Lower lobe of right lung (tissue), 2 donors: ENCODE results near the gene ZNF598. TPM values are rescaled to one million over a fixed set of nuclear protein-coding genes. Genes with fewer than 3 reads are reported as not detected.

ENCODE experiments used
- ATAC-seq, 2 donors: fragments of 200-7000 bp; cut with Tn5 transposase; one replicate each; pipeline ENCODE4 v1.9.1; 2020 to 2022; ENCODE audit warnings: mild to moderate bottlenecking in 2 of 2, moderate library complexity in 2 of 2
- DNase-seq: peaks from one replicate; pipeline ENCODE4 v3.0.0-alpha.2; 2020
- H3K27ac ChIP-seq: fragments of 200-600 bp; one replicate; pipeline ENCODE4 v1.8.0; 2022
- H3K27me3 ChIP-seq: fragments of 200-600 bp; one replicate; pipeline ENCODE4 v1.8.0; 2022; ENCODE audit warnings: low read depth
- H3K36me3 ChIP-seq: fragments of 200-600 bp; one replicate; pipeline ENCODE4 v1.8.0; 2022; ENCODE audit warnings: mild to moderate bottlenecking
- H3K4me1 ChIP-seq: fragments of 200-600 bp; one replicate; pipeline ENCODE4 v1.8.0; 2022
- H3K4me3 ChIP-seq: fragments of 200-600 bp; one replicate; pipeline ENCODE4 v1.8.0; 2022; ENCODE audit warnings: mild to moderate bottlenecking
- H3K9me3 ChIP-seq: fragments of 200-600 bp; one replicate; pipeline ENCODE4 v1.8.0; 2022
- intact Hi-C: fragments of 100-400 bp; cut with DNase I; formaldehyde crosslinking; loops from one replicate; pipeline ENCODE4 v1.11.0; 2022
- total RNA-seq: library from RNA; stranded (reverse); fragmentation: NEBNext Ultra II Directional; extraction: Animal tissue kit (Norgen Biotek cat#: 25700); gene quantifications from one replicate; pipeline ENCODE4 v1.2.1, GENCODE V29; 2021
- TF ChIP-seq, protein P1 (sequence below): fragments of 200-600 bp; IDR thresholded peaks from one replicate; pipeline ENCODE4 v1.8.0; 2022; ENCODE audit warnings: antibody characterized with exemption, mild to moderate bottlenecking
- donor health status: DM: no; HTN: yes; CAD: no; lungs with severe emphysema.

Gene ZNF598
- total RNA-seq, 1 donor from 2014 or later, result 27.2 TPM

DNA sequence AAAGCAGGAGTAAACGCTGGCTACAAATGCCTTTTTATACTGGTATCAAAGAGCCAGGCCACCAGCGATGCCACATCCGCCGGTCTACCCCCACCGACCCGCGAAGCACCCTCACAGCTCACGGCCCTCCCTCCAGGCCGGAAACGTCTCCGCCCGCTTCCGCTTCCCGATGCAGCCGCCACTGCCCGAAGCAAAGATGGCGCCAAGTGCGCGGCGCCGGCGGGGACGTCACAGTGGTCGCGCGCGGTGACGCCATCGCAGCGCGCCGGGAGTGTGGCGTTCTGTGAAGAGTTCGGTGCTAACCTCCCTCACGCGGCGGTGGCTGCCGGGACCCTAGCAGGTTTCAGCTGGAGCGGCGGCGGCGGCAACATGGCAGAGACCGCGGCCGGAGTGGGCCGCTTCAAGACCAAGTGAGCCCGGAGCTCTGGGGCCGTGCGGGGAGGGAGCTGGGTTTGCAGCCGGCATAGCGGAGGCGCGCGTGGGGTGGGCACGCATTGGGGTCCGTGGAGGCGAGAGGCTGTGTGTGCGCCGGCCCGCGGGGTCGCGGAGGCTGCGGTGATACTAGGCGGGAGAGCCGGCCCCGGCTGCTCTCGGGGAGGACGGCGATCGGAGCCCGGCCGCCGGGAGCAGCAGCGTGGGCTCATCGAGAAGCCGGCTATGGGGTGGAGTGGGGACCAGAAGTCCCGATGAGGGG lies 37.7 kb downstream of the ZNF598 start, which contains the start of gene TBL3:
TBL3 (plus strand) TSS at position 258 of the 694 bp plus-strand sequence; CDS start at position 370, 112 bp downstream.
- TF ChIP-seq, protein P1, sequence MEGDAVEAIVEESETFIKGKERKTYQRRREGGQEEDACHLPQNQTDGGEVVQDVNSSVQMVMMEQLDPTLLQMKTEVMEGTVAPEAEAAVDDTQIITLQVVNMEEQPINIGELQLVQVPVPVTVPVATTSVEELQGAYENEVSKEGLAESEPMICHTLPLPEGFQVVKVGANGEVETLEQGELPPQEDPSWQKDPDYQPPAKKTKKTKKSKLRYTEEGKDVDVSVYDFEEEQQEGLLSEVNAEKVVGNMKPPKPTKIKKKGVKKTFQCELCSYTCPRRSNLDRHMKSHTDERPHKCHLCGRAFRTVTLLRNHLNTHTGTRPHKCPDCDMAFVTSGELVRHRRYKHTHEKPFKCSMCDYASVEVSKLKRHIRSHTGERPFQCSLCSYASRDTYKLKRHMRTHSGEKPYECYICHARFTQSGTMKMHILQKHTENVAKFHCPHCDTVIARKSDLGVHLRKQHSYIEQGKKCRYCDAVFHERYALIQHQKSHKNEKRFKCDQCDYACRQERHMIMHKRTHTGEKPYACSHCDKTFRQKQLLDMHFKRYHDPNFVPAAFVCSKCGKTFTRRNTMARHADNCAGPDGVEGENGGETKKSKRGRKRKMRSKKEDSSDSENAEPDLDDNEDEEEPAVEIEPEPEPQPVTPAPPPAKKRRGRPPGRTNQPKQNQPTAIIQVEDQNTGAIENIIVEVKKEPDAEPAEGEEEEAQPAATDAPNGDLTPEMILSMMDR, result no peak
- intact Hi-C loops, result no loop called here
- no peaks in the 10 kb centered on the region for H3K27me3 ChIP-seq
- H3K36me3 ChIP-seq, result peaks cover 30% of the 10 kb centered on the region
- H3K9me3 ChIP-seq, result no peaks in the 10 kb centered on the region
- DNase-seq (peak; percentile 95), ATAC-seq (peak; percentile 96 to 97)
- H3K4me3 ChIP-seq, result peak within 1 kb of the TSS; percentile 100
- H3K27ac ChIP-seq, result peak within 1 kb of the TSS; percentile 93
- peaks cover 27% of the 10 kb centered on the region for H3K4me1 ChIP-seq

DNA sequence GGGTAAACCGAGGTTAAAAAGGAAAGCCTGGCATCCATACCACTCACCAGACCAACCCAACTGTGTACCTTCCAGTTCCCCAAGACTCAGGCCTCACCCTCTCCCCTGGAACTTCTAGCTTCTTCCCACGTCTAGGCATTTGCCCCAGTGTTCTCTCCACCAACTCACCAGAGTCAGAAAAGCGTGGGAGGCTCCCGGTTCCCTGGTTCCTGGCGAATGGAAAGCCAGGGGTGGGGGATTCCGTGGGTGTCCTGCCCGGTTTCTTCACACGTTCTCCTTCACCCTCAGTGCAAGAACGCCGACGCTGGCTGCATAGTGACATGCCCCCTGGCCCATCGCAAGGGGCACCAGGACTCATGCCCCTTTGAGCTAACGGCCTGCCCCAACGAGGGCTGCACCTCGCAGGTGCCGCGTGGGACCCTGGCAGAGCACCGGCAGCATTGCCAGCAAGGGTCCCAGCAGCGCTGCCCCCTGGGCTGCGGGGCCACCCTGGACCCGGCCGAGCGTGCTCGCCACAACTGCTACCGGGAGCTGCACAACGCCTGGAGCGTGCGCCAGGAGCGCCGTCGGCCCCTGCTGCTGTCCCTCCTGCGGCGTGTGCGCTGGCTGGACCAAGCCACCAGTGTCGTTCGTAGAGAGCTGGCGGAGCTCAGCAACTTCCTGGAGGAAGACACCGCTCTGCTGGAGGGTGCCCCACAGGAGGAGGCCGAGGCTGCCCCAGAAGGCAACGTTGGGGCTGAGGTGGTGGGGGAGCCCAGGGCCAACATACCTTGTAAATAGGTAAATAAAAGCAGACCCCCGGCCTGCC lies 41.3 kb downstream of the ZNF598 start:
- TF ChIP-seq, protein P1, result no peak
- intact Hi-C loops, result no loop called here
- DNase-seq (no peak), ATAC-seq (no peak)
- no peaks in the 10 kb centered on the region for H3K27me3 ChIP-seq
- peaks cover 1% of the 10 kb centered on the region for H3K36me3 ChIP-seq
- no peak overlapping the region for H3K27ac ChIP-seq
- peaks cover 39% of the 10 kb centered on the region for H3K4me1 ChIP-seq
- no peaks in the 10 kb centered on the region for H3K9me3 ChIP-seq
- H3K4me3 ChIP-seq, result no peak overlapping the region

DNA sequence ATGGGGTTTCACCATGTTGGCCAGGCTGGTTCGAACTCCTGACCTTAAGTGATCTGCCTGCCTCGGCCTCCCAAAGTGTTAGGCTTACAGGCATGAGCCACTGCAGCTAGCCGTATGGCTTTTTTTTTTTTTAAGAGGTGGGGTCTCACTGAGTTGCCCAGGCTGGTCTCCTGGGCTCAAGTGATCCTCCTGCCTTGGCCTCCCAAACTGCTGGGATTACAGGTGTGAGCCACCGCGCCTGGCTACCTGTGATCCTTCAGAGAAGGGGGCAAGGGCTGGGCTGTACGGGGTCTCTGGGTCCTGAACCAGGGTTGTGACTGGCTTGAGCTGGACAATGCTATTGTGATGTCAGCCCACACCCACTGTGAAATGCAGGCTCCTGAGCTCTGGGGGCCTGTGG lies 43.2 kb downstream of the ZNF598 start, which contains the start of gene RNF151:
RNF151 (plus strand) TSS at position 397 of the 400 bp plus-strand sequence. CDS start 26 bp downstream, outside the sequence.
- intact Hi-C loops, result no loop called here
- no peaks in the 10 kb centered on the region for H3K27me3 ChIP-seq
- H3K27ac ChIP-seq, result peak within 1 kb of the TSS; percentile 98
- TF ChIP-seq, protein P1, result no peak
- DNase-seq (no peak), ATAC-seq (no peak)
- H3K9me3 ChIP-seq, result no peaks in the 10 kb centered on the region
- peaks cover 35% of the 10 kb centered on the region for H3K4me1 ChIP-seq
- peak within 1 kb of the TSS; percentile 92 for H3K4me3 ChIP-seq
- H3K36me3 ChIP-seq, result peaks cover 20% of the 10 kb centered on the region

DNA sequence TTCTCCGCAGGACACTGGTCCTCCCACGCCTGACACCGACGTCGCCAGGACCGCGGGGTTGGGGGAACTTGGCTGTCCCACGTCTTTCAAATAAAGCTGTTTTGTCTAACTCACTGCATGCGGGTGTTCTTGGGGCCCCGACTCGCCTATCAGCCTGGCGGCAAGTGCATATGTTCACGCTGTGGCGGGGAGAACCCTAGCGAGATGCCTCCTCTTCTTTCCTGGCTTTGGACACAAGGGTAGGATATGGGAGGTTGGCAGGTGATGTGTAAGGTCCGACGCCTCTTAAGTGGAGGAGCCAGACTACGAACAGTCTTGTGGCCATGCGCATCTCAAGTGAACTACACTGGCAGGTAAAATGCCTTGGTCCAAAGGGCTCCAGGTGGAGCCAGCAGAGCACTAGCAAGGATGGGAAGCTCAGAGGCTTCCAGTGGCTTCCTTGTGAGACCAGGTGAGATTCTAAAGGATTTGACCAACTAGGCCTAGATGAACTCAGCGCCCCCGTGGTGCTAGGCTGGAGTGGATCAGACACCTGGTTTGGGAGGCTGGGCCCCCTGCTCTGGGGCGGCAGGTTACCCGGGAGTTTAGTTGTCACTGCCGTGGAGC lies 44.1 kb downstream of the ZNF598 start:
- intact Hi-C loops, result no loop called here
- peak in 1 of 2 donors; percentile 2 for ATAC-seq
- H3K27ac ChIP-seq, result peak overlapping the region; percentile 98
- H3K4me3 ChIP-seq, result peak overlapping the region; percentile 92
- no peaks in the 10 kb centered on the region for H3K9me3 ChIP-seq
- peaks cover 26% of the 10 kb centered on the region for H3K36me3 ChIP-seq
- TF ChIP-seq, protein P1, result no peak
- no peak for DNase-seq
- H3K4me1 ChIP-seq, result peaks cover 33% of the 10 kb centered on the region
- H3K27me3 ChIP-seq, result no peaks in the 10 kb centered on the region
